IPS-15b (cell line): ENCODE measurements around the gene TUT4.

ENCODE experiments used
- H3K27me3 ChIP-seq: one replicate; pipeline ENCODE4 v1.6.1; 2013; ENCODE audit warnings: low read length; ENCODE audit not compliant: control insufficient read depth, insufficient read depth
- H3K36me3 ChIP-seq: one replicate; pipeline ENCODE4 v1.6.1; 2013; ENCODE audit warnings: low read length; ENCODE audit not compliant: control insufficient read depth, insufficient read depth
- H3K4me1 ChIP-seq: one replicate; pipeline ENCODE4 v1.6.1; 2013; ENCODE audit warnings: mild to moderate bottlenecking, low read length; ENCODE audit not compliant: control insufficient read depth, insufficient read depth
- H3K4me3 ChIP-seq: one replicate; pipeline ENCODE4 v1.5.1; 2013; ENCODE audit warnings: low read depth, low read length
- H3K9ac ChIP-seq: one replicate; pipeline ENCODE4 v1.6.1; 2013; ENCODE audit warnings: low read depth, mild to moderate bottlenecking, low read length
- H3K9me3 ChIP-seq: one replicate; pipeline ENCODE4 v1.6.1; 2013; ENCODE audit warnings: mild to moderate bottlenecking, low read length; ENCODE audit not compliant: control insufficient read depth, insufficient read depth

Gene TUT4

DNA sequence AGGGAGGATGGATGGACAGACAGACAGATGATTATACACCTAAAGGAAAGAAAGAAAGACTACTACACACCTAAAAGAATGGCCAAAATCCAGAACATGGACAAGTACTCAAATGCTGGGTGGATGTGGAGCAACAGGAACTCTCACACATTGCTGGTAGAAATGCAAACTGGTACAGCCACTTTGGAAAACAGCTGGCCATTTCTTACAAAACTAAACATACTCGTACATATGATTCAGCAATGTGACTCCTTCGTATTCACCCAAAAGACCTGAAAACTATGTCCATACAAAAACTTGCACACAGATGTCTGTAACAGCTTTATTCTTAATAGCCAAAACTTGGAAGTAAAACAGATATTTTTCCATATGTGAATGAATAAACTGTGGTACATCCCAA, 97.2 kb downstream of the TUT4 start:
- Histone ChIP-seq H3K9ac (no peak overlapping the region), H3K9me3 (no peaks in the 10 kb centered on the region), H3K4me1 (peaks cover 12% of the 10 kb centered on the region), H3K27me3 (no peaks in the 10 kb centered on the region), H3K4me3 (no peak overlapping the region), H3K36me3 (no peaks in the 10 kb centered on the region)

DNA sequence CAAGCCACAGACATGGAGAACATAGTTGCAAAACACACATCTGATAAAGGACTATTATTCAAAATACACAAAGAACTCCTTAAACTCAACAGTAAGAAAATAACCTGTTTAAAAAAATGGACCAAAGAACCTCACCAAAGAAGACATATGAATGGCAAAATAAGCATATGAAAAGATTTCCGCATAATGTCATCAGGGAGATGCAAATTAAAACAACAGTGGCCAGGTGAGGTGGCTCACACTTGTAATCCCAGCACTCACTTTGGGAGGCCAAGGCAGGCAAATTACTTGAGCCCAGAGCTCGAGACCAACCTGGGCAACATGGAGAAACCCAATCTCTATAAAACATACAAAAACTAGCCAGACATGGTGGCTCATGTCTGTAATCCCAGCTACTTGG, 98.1 kb downstream of the TUT4 start:
- Histone ChIP-seq H3K9ac (no peak overlapping the region), H3K9me3 (no peaks in the 10 kb centered on the region), H3K4me1 (peaks cover 9% of the 10 kb centered on the region), H3K36me3 (no peaks in the 10 kb centered on the region), H3K4me3 (no peak overlapping the region), H3K27me3 (no peaks in the 10 kb centered on the region)

DNA sequence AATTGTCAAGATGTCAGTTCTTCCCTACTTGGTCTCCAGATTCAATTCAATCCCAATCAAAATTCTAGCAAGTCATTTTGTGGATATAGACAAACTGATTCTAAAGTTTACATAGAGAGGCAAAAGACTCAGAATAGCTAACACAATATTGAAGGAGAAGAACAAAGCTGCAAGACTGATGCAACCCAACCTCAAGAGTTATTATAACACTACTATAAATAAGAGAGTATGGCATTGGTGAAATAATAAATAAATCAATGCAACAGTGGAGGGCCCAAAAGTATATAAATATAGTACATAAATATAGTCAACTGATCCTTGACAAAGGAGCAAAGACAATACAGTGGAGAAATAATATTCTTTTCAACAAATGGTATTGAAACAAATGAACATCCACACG, 98.8 kb downstream of the TUT4 start:
- H3K9ac ChIP-seq, result no peak overlapping the region
- H3K36me3 ChIP-seq, result no peaks in the 10 kb centered on the region
- no peaks in the 10 kb centered on the region for H3K9me3 ChIP-seq
- no peak overlapping the region for H3K4me3 ChIP-seq
- H3K27me3 ChIP-seq, result no peaks in the 10 kb centered on the region
- peaks cover 9% of the 10 kb centered on the region for H3K4me1 ChIP-seq

DNA sequence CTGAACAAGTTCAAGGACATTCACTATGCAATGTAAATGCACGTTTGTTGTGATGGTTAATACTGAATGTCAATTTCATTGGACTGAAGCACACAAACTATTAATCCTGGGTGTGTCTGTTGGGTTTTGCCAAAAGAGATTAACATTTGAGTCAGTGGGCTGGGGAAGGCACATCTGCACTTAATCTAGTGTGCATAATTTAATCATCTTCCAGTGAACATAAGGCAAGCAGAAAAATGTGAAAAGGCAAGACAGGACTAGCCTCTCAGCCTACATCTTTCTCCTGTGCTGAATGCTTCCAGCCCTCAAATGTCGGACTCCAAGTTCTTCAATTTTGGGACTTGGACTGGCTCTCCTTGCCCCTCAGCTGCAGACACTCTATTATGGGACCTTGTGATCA, 108.4 kb downstream of the TUT4 start:
- no peak overlapping the region for H3K4me3 ChIP-seq
- H3K27me3 ChIP-seq, result no peaks in the 10 kb centered on the region
- no peaks in the 10 kb centered on the region for H3K9me3 ChIP-seq
- peaks cover 5% of the 10 kb centered on the region for H3K36me3 ChIP-seq
- no peak overlapping the region for H3K9ac ChIP-seq
- no peaks in the 10 kb centered on the region for H3K4me1 ChIP-seq

DNA sequence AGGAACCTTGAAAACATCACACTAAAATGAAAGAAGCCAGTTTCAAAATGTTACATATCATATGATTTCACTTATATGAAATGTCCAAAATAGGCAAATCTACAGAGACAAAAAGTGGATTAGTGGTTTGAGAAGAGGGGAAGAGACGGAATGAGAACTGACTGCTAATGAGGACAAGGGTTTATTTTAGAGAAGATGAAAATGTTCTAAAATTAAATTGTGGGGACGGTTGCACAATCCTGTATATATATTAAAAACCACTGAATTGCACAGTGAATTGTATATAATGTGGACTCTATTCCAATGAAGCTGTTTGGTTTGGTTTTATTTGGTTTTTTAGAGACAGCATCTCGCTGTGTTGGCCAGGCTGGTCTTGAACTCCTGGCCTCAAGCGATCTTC, 112.9 kb downstream of the TUT4 start:
- H3K9ac ChIP-seq, result no peak overlapping the region
- H3K4me3 ChIP-seq, result no peak overlapping the region
- H3K9me3 ChIP-seq, result no peaks in the 10 kb centered on the region
- no peaks in the 10 kb centered on the region for H3K27me3 ChIP-seq
- H3K4me1 ChIP-seq, result peaks cover 8% of the 10 kb centered on the region
- peaks cover 5% of the 10 kb centered on the region for H3K36me3 ChIP-seq

DNA sequence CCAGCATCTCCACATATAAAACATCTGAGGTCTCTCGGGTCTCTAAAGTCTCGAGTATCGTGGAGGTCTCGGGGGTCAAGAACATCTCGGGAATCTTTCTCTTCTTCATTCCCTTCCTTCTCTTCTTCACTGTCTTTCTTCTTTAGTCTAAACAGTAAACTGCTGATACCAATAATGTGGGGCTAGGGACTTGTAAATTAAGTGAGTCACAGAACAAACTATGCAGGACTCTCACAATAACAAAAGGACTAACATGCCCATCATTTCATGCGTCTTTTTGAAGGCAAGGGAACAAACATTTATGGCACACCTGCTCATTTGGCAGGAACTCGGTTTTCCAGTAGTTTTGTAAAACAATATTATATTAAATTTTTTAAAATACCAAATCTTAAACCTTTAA, 116.1 kb downstream of the TUT4 start:
- Histone ChIP-seq H3K4me1 (peaks cover 8% of the 10 kb centered on the region), H3K9me3 (no peaks in the 10 kb centered on the region), H3K9ac (no peak overlapping the region), H3K36me3 (no peaks in the 10 kb centered on the region), H3K27me3 (no peaks in the 10 kb centered on the region), H3K4me3 (no peak overlapping the region)

DNA sequence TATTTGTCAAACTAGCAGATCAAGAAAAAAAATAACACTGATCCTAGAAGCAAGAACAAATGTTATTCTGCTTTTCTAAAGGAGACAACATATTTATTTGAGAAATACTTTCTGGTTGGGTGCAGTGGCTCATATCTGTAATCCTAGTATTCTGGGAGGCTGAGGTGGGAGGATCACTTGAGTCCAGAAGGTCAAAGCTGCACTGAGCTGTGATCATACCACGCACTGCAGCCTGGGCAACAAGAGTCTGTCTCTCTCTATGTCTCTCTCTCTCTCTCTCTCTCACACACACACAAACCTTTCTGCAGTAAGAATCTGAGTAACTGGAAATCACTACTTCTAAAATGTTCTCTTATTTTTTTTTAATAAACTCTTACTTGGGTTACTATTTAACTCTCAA, 117.2 kb downstream of the TUT4 start:
- H3K27me3 ChIP-seq, result no peaks in the 10 kb centered on the region
- H3K4me3 ChIP-seq, result no peak overlapping the region
- peaks cover 8% of the 10 kb centered on the region for H3K4me1 ChIP-seq
- no peaks in the 10 kb centered on the region for H3K9me3 ChIP-seq
- peaks cover 6% of the 10 kb centered on the region for H3K36me3 ChIP-seq
- H3K9ac ChIP-seq, result no peak overlapping the region

DNA sequence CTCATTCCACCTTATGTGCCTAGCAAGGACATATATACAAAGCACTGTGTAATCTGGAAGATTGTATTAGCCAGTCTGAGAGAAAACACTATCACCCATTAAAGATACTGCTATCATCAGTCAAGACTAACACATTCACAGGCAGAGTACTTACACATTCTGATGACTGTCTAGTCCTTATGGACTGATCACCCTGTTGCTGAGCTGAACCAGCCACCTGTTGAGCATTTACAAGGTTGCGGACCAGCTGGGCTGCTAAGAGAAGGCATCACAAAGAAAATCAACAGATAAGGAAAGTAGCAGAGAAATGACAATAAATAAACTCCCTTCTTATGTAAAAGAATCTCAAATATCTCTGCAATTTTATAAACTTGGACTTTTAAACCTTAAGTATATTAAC, 117.7 kb downstream of the TUT4 start:
- Histone ChIP-seq H3K9me3 (no peaks in the 10 kb centered on the region), H3K4me1 (peaks cover 8% of the 10 kb centered on the region), H3K9ac (no peak overlapping the region), H3K36me3 (peaks cover 7% of the 10 kb centered on the region), H3K4me3 (no peak overlapping the region), H3K27me3 (no peaks in the 10 kb centered on the region)

DNA sequence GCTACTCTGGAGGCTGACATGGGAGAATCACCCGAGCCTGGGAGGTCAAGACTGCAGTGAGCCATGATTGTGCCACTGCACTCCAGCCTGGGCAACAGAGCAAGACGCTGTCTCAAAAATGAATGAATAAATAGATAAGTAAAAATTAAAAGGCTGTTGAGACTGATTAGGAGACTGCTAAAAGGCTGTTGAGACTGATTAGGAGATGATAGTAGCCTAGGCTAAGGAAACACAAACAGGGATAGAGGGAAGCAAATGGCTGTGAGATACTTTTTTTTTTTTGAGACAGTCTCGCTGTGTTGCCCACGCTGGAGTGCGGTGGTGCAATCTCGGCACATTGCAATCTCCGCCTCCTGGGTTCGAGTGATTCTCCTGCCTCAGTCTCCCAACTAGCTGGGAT, 120.1 kb downstream of the TUT4 start:
- Histone ChIP-seq H3K9me3 (no peaks in the 10 kb centered on the region), H3K4me3 (no peak overlapping the region), H3K27me3 (no peaks in the 10 kb centered on the region), H3K9ac (no peak overlapping the region), H3K36me3 (peaks cover 7% of the 10 kb centered on the region), H3K4me1 (peaks cover 8% of the 10 kb centered on the region)

DNA sequence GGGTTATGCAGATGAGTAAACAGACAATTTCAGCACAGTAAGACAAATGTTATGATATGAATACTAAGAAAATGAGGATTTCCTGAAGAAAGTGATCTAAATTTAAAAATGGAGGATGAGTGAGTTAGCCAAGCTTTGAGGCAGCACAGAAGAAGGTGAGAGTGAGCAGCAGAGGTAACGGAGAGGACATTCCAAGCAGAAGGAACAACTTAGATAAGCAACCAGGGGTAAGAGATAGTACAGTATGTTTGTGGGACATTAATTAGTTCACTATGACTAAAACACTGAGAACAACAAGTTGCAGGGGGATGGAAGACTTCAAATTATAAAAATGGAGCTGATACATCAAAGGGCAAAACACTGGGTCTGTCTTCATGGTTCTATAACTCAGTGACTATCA, 125.7 kb downstream of the TUT4 start:
- H3K9ac ChIP-seq, result no peak overlapping the region
- no peak overlapping the region for H3K4me3 ChIP-seq
- peaks cover 7% of the 10 kb centered on the region for H3K36me3 ChIP-seq
- peaks cover 2% of the 10 kb centered on the region for H3K4me1 ChIP-seq
- H3K9me3 ChIP-seq, result no peaks in the 10 kb centered on the region
- no peaks in the 10 kb centered on the region for H3K27me3 ChIP-seq

DNA sequence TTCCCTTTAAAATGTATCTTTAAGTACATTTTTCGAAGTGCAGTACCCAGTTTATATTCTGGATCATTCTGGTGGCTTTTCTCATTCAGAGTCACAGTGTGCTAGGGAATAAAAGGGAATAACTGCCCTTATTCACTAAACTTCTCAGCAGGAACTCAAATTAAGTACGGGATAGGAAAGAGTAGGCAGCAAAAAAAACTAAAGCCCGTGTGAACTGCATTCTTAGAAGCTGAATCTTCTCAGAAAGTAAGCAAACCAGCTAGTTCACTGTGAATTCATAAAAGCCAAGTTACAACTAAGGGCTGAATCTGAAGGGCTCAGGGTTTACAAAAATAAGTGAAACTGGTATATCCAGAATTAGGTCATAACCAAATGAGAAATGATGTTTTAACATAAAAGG, 126.5 kb downstream of the TUT4 start:
- Histone ChIP-seq H3K4me1 (peaks cover 2% of the 10 kb centered on the region), H3K4me3 (no peak overlapping the region), H3K9ac (no peak overlapping the region), H3K27me3 (no peaks in the 10 kb centered on the region), H3K9me3 (no peaks in the 10 kb centered on the region), H3K36me3 (peaks cover 7% of the 10 kb centered on the region)

DNA sequence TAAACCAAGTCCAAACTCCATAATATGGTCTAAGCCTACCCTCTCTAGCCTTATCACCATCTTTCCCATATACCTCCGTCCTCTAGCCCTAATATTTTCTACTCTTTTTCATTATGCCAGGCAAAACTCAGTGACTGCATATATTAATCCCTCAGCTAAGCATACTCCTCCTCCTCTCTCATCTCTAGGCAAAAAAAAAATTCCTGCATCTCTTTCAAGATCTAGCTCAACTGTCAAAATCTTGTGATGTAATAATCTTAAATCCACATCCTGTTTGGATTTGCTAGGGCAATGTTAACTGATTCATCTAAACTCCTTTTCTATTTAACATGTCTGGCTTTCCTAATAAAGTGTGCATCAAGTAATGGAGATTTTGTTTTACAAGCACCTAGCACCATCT, 128.1 kb downstream of the TUT4 start:
- no peak overlapping the region for H3K9ac ChIP-seq
- no peak overlapping the region for H3K4me3 ChIP-seq
- no peaks in the 10 kb centered on the region for H3K27me3 ChIP-seq
- no peaks in the 10 kb centered on the region for H3K36me3 ChIP-seq
- peaks cover 2% of the 10 kb centered on the region for H3K4me1 ChIP-seq
- no peaks in the 10 kb centered on the region for H3K9me3 ChIP-seq

DNA sequence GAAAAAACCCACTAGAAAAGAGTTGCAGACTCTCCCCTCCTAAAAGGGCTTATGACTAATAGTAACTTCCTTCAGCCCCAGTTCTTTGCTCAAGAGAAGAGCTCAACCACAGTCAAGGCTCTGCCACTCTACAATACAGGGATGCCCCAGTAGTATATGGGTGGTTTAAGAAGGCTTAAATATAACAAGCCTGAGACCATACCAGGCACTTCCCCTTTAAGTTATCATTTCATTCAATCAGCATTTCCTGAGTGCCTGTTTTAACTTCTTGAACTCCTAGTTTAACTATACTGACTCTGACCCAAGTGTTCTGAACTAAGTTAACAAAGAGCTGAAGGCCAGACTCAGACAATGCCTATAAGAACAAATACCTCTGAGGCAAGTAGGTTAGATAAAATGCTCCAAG, 128.7 kb downstream of the TUT4 start:
- Histone ChIP-seq H3K9ac (no peak overlapping the region), H3K4me3 (no peak overlapping the region), H3K36me3 (no peaks in the 10 kb centered on the region), H3K27me3 (no peaks in the 10 kb centered on the region), H3K9me3 (no peaks in the 10 kb centered on the region), H3K4me1 (peaks cover 2% of the 10 kb centered on the region)
